DOHH2 (cell line): Measurements from ENCODE around the gene IFNA17.

Experiments
- H3F3A ChIP-seq: fragments of 200-600 bp; sonication (generic), shearing (Covaris generic); 2 replicates; pipeline ENCODE4 v1.6.0; 2016; ENCODE audit warnings: antibody characterized with exemption, mild to moderate bottlenecking; ENCODE audit not compliant: control insufficient read depth, insufficient read depth
- H3K27ac ChIP-seq: fragments of 200-600 bp; sonication (generic); 2 replicates; pipeline ENCODE4 v1.5.1; 2014; ENCODE audit warnings: low read depth, mild to moderate bottlenecking, low read length, moderate library complexity
- H3K27me3 ChIP-seq: fragments of 200-600 bp; sonication (generic); 2 replicates; pipeline ENCODE4 v1.6.1; 2014; ENCODE audit warnings: mild to moderate bottlenecking, low read length, mixed read lengths; ENCODE audit not compliant: control insufficient read depth
- H3K36me3 ChIP-seq: fragments of 200-600 bp; sonication (generic); 2 replicates; pipeline ENCODE4 v1.6.1; 2014; ENCODE audit warnings: mild to moderate bottlenecking, low read length, moderate library complexity, mixed read lengths; ENCODE audit not compliant: control insufficient read depth
- H3K4me1 ChIP-seq: fragments of 200-600 bp; sonication (generic); 2 replicates; pipeline ENCODE4 v1.6.1; 2014; ENCODE audit warnings: mild to moderate bottlenecking, low read length, mixed read lengths; ENCODE audit not compliant: control insufficient read depth
- H3K4me2 ChIP-seq: fragments of 200-600 bp; sonication (generic); 2 replicates; pipeline ENCODE4 v1.6.0; 2014; ENCODE audit warnings: mild to moderate bottlenecking, low read length, moderate library complexity
- H3K4me3 ChIP-seq: fragments of 200-600 bp; sonication (generic); 2 replicates; pipeline ENCODE4 v1.5.1; 2014; ENCODE audit warnings: mild to moderate bottlenecking, low read length, mixed read lengths
- H3K79me2 ChIP-seq: fragments of 200-600 bp; sonication (generic); 2 replicates; pipeline ENCODE4 v1.6.1; 2014; ENCODE audit warnings: mild to moderate bottlenecking, low read length, mixed read lengths; ENCODE audit not compliant: control insufficient read depth
- H3K9me2 ChIP-seq: fragments of 200-600 bp; sonication (generic); replicated peaks from 2 replicates; pipeline ENCODE4 v1.6.1; 2014; ENCODE audit warnings: mild to moderate bottlenecking, low read length, mixed read lengths; ENCODE audit not compliant: control insufficient read depth
- H3K9me3 ChIP-seq: fragments of 200-600 bp; sonication (generic); 2 replicates; pipeline ENCODE4 v1.6.1; 2014; ENCODE audit warnings: antibody characterized with exemption, low read length, mixed read lengths; ENCODE audit not compliant: control insufficient read depth, insufficient read depth
- H4K20me1 ChIP-seq: fragments of 200-600 bp; sonication (generic); 2 replicates; pipeline ENCODE4 v1.6.0; 2014; ENCODE audit warnings: low read depth, mild to moderate bottlenecking, antibody characterized with exemption, low read length, moderate library complexity; ENCODE audit not compliant: control insufficient read depth, insufficient read depth
- CTCF ChIP-seq: fragments of 200-600 bp; sonication (generic); IDR thresholded peaks from one replicate; pipeline ENCODE4 v1.5.1; 2014; ENCODE audit warnings: antibody characterized with exemption, mild to moderate bottlenecking, low read depth, low read length; ENCODE audit not compliant: poor library complexity, severe bottlenecking
- EZH2phosphoT487 ChIP-seq: fragments of 200-600 bp; sonication (generic); IDR thresholded peaks from 2 replicates; pipeline ENCODE4 v1.6.1; 2017; ENCODE audit warnings: borderline replicate concordance, mild to moderate bottlenecking, antibody characterized with exemption, low read length, moderate library complexity, mixed read lengths

The IFNA17 gene

GRCh38 chr9:21228122-21228521 lies at the start of gene IFNA17:
Gene IFNA17, minus strand, starts transcription at chr9:21228222. Its CDS starts 49 bp downstream, at chr9:21228173.
- Histone ChIP-seq H3K4me1 (no peaks in the 10 kb centered on the region), H4K20me1 (no peaks in the 10 kb centered on the region), H3K27ac (no peak within 1 kb of the TSS), H3K79me2 (no peaks in the 10 kb centered on the region), H3K36me3 (no peaks in the 10 kb centered on the region), H3K9me2 (no peaks in the 10 kb centered on the region), H3K27me3 (no peaks in the 10 kb centered on the region), H3F3A (no peaks in the 10 kb centered on the region), H3K4me2 (no peak within 1 kb of the TSS), H3K9me3 (no peaks in the 10 kb centered on the region), H3K4me3 (no peak within 1 kb of the TSS)
- TF ChIP-seq CTCF (no peak), EZH2phosphoT487 (no peak)

- Histone ChIP-seq H3F3A (no peaks in the 10 kb centered on the region), H3K27ac (no peak overlapping the region), H3K4me2 (no peak overlapping the region), H3K27me3 (0 out of 2 replicates have a peak, but pooled peaks cover 4% of the 10 kb centered on the region), H3K79me2 (no peaks in the 10 kb centered on the region), H3K36me3 (no peaks in the 10 kb centered on the region), H4K20me1 (no peaks in the 10 kb centered on the region), H3K4me1 (no peaks in the 10 kb centered on the region), H3K9me3 (no peaks in the 10 kb centered on the region), H3K9me2 (no peaks in the 10 kb centered on the region), H3K4me3 (no peak overlapping the region)
- no peak for TF ChIP-seq CTCF
- no peak for TF ChIP-seq EZH2phosphoT487
Measured at GRCh38 chr9:21268347-21268657, 40.3 kb upstream of the IFNA17 start.

- Histone ChIP-seq H3K9me3 (no peaks in the 10 kb centered on the region), H3K4me1 (no peaks in the 10 kb centered on the region), H4K20me1 (no peaks in the 10 kb centered on the region), H3K4me2 (no peak overlapping the region), H3K9me2 (no peaks in the 10 kb centered on the region), H3K27ac (no peak overlapping the region), H3K4me3 (no peak overlapping the region), H3F3A (no peaks in the 10 kb centered on the region), H3K27me3 (0 out of 2 replicates have a peak, but pooled peaks cover 4% of the 10 kb centered on the region), H3K79me2 (no peaks in the 10 kb centered on the region), H3K36me3 (no peaks in the 10 kb centered on the region)
- TF ChIP-seq EZH2phosphoT487 (no peak), CTCF (no peak)
Measured at GRCh38 chr9:21267485-21268346, 39.7 kb upstream of the IFNA17 start.
